RWPE1 (cell line): Measurements from ENCODE around the gene MRPL4.

Experiments used
- CTCF ChIA-PET: fragments of 350-600 bp; sonication (Branson Sonifier 250); formaldehyde crosslinking; extraction: SDS; loops from one replicate; lab custom pipeline; 2021; lab: Yijun Ruan, JAX
- POLR2A ChIA-PET: fragments of 400-600 bp; formaldehyde crosslinking; extraction: SDS; loops from one replicate; lab custom pipeline; 2020; ENCODE audit warnings: antibody characterized with exemption; ENCODE audit not compliant: low non-redundant PET; lab: Yijun Ruan, JAX
- DNase-seq: peaks from one replicate; pipeline ENCODE4 v3.0.0; 2012; ENCODE audit warnings: low spot score
- H3K27ac ChIP-seq: fragments of 450-650 bp; 2 replicates; pipeline ENCODE4 v1.5.1; 2017
- TF ChIP-seq, protein P1 (sequence below): fragments of 450-650 bp; conservative IDR thresholded peaks from 2 replicates; pipeline ENCODE4 v1.5.1; 2017; ENCODE audit warnings: low read depth, mild to moderate bottlenecking

MRPL4 gene

DNA sequence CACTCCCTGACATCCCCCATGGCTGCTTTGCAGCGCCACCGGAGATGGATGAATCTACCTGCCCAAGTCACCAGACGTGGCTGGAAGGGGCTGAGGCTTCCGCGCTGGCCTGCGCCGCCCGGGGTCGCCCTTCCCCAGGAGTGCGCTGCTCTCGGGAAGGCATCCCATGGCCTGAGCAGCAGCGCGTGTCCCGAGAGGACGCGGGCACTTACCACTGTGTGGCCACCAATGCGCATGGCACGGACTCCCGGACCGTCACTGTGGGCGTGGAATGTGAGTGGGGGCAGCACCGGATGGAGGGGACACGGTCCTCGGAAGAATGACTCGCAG, 42.3 kb downstream of the MRPL4 start:
- POLR2A ChIA-PET = no interaction called here

DNA sequence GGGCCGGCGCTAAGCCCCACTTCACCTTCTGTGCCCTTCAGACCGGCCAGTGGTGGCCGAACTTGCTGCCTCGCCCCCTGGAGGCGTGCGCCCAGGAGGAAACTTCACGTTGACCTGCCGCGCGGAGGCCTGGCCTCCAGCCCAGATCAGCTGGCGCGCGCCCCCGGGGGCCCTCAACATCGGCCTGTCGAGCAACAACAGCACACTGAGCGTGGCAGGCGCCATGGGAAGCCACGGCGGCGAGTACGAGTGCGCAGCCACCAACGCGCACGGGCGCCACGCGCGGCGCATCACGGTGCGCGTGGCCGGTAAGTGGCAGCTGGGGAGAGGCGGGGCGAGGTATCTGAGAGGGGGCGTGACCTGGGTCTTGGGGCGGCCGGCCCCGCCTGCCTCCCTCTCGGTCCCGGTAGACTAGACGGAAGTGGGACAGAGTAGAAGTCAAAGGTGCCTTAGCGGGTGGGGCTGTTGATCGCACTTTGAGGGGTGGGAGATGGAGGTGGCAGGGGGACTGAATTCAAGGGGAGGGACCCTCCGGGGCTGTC, 43.4 kb downstream of the MRPL4 start:
- no peak for DNase-seq
- ChIA-PET CTCF (no interaction called here), POLR2A (no interaction called here)
- TF ChIP-seq, protein P1, sequence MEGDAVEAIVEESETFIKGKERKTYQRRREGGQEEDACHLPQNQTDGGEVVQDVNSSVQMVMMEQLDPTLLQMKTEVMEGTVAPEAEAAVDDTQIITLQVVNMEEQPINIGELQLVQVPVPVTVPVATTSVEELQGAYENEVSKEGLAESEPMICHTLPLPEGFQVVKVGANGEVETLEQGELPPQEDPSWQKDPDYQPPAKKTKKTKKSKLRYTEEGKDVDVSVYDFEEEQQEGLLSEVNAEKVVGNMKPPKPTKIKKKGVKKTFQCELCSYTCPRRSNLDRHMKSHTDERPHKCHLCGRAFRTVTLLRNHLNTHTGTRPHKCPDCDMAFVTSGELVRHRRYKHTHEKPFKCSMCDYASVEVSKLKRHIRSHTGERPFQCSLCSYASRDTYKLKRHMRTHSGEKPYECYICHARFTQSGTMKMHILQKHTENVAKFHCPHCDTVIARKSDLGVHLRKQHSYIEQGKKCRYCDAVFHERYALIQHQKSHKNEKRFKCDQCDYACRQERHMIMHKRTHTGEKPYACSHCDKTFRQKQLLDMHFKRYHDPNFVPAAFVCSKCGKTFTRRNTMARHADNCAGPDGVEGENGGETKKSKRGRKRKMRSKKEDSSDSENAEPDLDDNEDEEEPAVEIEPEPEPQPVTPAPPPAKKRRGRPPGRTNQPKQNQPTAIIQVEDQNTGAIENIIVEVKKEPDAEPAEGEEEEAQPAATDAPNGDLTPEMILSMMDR = no peak
- H3K27ac ChIP-seq = no peak overlapping the region

More for the DNA sequence above, 42.3 kb downstream of the MRPL4 start:
- CTCF ChIA-PET = no interaction called here
- DNase-seq = no peak
- TF ChIP-seq, protein P1 = no peak
- H3K27ac ChIP-seq = no peak overlapping the region

DNA sequence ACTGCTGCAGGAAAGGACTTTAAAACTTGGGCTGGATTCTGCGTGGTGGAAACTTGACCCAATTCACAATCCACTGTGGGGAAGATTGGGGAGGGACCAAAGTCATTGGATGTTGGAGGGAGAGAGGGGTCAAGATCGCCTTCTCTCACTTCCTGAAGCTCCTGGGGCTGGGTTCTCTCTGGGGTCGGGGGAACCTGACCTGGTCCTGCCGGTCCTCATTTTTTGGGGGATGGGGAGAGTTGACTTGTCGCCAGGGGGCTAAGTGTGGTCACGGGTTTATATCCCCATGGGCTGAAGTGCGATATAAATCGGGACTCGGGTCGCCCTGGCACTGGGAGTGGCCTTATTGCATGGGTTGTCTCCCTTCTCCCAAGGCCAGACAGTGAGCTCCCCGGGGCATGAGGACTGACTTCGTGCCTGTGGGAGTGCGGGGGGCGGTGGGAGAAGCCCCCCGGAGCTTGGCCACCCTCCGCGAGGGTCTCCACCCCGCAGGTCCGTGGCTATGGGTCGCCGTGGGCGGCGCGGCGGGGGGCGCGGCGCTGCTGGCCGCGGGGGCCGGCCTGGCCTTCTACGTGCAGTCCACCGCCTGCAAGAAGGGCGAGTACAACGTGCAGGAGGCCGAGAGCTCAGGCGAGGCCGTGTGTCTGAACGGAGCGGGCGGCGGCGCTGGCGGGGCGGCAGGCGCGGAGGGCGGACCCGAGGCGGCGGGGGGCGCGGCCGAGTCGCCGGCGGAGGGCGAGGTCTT, 44.0 kb downstream of the MRPL4 start:
- POLR2A ChIA-PET = no interaction called here
- no peak overlapping the region for H3K27ac ChIP-seq
- DNase-seq = no peak
- TF ChIP-seq, protein P1 = no peak
- CTCF ChIA-PET = no interaction called here

DNA sequence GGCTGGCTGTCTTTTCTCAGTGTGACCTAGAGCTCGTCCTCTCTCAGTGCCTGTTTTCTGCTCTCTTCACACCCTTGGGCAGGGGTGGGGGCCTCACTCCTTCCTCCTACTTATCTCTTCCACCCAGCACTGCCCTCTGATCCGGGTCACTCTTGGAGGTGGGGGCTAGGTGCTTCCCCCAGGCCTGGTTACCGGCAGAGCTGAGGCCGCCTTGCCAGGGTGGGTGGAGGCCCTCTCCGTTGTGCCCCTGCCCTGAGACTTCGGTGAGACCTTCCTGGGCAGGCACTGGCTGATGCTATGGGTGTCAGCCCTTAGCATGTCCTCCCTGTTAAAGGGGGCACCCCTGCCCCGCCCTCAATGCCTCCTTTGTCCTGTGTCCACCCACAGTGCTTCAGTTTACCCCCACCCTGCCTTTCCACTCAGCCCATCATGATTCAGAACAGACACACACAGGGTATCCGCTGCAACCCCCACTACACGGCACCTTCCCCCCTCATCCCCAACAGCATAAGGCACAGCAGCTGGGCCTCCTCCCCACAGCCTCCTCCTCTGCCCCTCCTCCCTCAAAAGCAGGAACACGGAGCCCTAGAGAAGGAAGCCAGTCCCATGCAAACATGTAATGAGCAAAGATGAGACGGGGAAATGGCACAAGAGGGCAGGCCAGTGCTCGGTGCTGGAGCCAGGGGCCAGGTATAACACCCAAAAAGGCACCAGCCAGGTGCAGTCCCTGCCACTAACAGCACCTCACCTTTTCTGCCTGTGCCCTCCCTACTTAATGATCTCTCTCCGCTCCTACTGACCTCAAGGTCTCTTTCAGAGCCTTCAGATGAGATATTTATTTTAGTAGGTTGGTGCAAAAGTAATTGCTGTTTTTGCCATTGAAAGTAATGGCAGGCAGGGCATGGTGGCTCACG, 47.8 kb downstream of the MRPL4 start:
- H3K27ac ChIP-seq = no peak overlapping the region; the same call in 1 of the 2 replicates
- TF ChIP-seq, protein P1 = no peak
- CTCF ChIA-PET = interaction anchor here (0.8 to 1.4 kb wide), 2 partner anchors 41 to 1212 kb away, joined by 3 read pairs; no protein-coding TSS in a partner anchor
- DNase-seq = no peak
- POLR2A ChIA-PET = no interaction called here

DNA sequence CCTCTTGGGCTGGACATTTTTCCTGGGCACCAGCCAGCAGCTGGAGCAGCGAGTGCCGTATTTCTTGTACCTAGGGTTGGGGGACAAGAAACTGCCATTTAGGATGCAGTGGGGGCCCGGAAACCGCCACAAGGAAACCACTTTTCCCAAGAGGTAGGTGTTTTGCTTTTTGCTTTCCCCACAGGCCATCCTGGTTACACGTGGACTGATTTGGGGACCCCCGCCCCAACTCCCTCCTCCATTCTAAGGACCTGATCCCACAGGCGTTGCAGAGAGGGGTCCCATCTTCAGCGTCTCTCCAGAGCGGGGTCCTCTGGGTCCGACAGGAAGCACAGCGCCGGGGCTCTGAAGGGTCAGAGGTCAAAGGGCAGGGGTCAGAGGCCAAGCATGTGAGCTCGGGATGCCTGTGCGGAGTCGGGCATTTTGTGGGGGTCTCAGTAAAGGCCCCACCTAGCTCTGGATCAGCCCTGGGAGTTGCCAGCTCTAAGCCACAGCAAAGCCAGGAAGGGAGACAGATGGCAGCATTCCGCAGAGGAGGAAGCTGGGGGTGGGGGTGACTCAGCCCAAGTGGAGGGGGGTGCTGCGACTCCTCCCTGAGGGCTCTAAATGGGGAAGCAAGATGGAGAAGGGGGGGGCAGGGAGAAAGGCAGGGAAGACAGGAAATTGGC, 53.3 kb downstream of the MRPL4 start:
- H3K27ac ChIP-seq = peak overlapping the region; percentile 28
- ChIA-PET POLR2A (no interaction called here), CTCF (interaction anchor here (0.6 kb wide), 1 partner anchor 120 kb away, joined by 3 read pairs; no protein-coding TSS in a partner anchor)
- TF ChIP-seq, protein P1 = no peak
- peak; percentile 19 for DNase-seq

DNA sequence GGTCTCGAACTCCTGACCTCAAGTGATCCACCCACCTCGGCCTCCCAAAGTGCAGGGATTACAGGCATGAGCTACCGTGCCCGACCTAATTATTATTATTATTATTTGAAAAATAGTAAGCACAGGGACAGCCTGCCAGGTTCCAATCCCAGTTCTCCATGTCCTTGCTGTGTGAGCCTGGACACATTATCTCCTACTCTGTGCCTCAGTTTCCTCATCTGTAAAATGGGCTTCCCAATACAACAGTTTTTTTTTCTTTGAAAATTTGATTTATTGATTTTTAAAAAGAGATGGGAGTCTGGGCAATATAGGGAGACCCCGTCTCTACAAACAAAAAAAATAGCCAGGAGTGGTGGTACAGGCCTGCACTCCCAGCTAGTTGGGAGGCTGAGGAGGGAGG, 54.3 kb downstream of the MRPL4 start:
- no peak overlapping the region for H3K27ac ChIP-seq
- no peak for DNase-seq
- TF ChIP-seq, protein P1 = no peak
- ChIA-PET POLR2A (no interaction called here), CTCF (interaction anchor here (0.7 kb wide), 2 partner anchors 35 to 39 kb away, joined by 3 to 4 read pairs; no protein-coding TSS in a partner anchor)
